HG02678 (cell line): ENCODE measurements around the gene STIM1.
A peak's percentile ranks its signal among the peaks of the same experiment; 100 is the strongest.
"Not testable (repeated sequence)": the region's sequence is repeated elsewhere in the genome, so short reads cannot be mapped to it uniquely, and the experiment has no call there.

ENCODE experiments used
- ATAC-seq: cut with Tn5 transposase; IDR thresholded peaks from one replicate; pipeline ENCODE4 v1.9.1; 2021; ENCODE audit warnings: mild to moderate bottlenecking, moderate library complexity; ENCODE audit not compliant: unreplicated experiment

Gene STIM1

GRCh38 chr11:4093519-4094347 is 238.3 kb downstream of the STIM1 start:
- ATAC-seq: no peak

GRCh38 chr11:4094348-4095291 is 239.2 kb downstream of the STIM1 start, which contains the start of gene RRM1:
Gene RRM1 (plus strand): TSS chr11:4094799. CDS start chr11:4095013, 214 bp downstream.
- ATAC-seq: peak; percentile 96

- ATAC-seq: no peak
Measured at GRCh38 chr11:4095509-4096230, 240.2 kb downstream of the STIM1 start.

GRCh38 chr11:4098026-4098621 is 242.7 kb downstream of the STIM1 start:
- no peak for ATAC-seq

- no peak for ATAC-seq
Measured at GRCh38 chr11:4102711-4103110, 247.2 kb downstream of the STIM1 start.

GRCh38 chr11:4103269-4103668 is 247.8 kb downstream of the STIM1 start:
- no peak for ATAC-seq

- ATAC-seq: no peak
Measured at GRCh38 chr11:4105916-4106315, 250.5 kb downstream of the STIM1 start.

- no peak for ATAC-seq
Measured at GRCh38 chr11:4111834-4112233, 256.4 kb downstream of the STIM1 start.

GRCh38 chr11:4115128-4115527 is 259.7 kb downstream of the STIM1 start:
- ATAC-seq: no peak

GRCh38 chr11:4118107-4118506 is 262.6 kb downstream of the STIM1 start:
- ATAC-seq: no peak

- ATAC-seq: no peak
Measured at GRCh38 chr11:4123218-4123617, 267.8 kb downstream of the STIM1 start.

- no peak for ATAC-seq
Measured at GRCh38 chr11:4125141-4125540, 269.7 kb downstream of the STIM1 start.

- ATAC-seq: no peak
Measured at GRCh38 chr11:4127357-4127756, 271.9 kb downstream of the STIM1 start.

GRCh38 chr11:4130219-4130618 is 274.8 kb downstream of the STIM1 start:
- ATAC-seq: not testable (repeated sequence)

GRCh38 chr11:4134806-4135205 is 279.3 kb downstream of the STIM1 start:
- no peak for ATAC-seq

GRCh38 chr11:4138497-4138896 is 283.0 kb downstream of the STIM1 start:
- ATAC-seq: no peak

- no peak for ATAC-seq
Measured at GRCh38 chr11:4140067-4140636, 284.7 kb downstream of the STIM1 start.
